ENCODE data around the gene CD47.
A peak's percentile ranks its signal among the peaks of the same experiment; 100 is the strongest.

CD47 gene

GRCh38 chr3:108110934-108111333 lies 20.1 kb upstream of the CD47 start:
- no peak for DNase-seq
- TF ChIP-seq CTCF (IDR thresholded peaks at IDR 0.05; ENCODE audit: low read depth, low read length), result no peak
- no peak overlapping the region for H3K4me3 ChIP-seq (ENCODE audit: low read depth, low read length)

DNA sequence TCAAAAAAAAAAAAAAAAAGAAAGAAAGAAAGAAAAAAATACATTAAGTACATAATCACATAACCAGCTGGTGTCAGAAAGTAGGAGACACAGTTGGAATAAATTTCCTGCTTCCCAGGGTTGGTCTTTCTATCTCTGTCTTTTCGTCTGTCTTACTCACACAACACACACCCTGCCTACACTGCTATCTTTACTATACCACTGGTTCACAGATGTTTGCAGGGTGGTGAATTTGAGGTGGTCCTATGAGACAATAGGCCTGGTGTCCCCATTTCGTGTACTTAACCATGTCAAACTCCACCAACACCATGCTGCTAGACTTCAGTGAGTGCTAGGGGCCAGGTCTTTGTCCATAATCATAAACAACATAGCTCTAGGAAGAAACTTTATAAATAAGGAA lies 17.6 kb upstream of the CD47 start:
- H3K27me3 ChIP-seq, result no peaks in the 10 kb centered on the region
- no peak for TF ChIP-seq CTCF (IDR thresholded peaks at IDR 0.05; ENCODE audit: low read depth, low read length)
- H3K36me3 ChIP-seq, result no peaks in the 10 kb centered on the region
- no peak for DNase-seq
- H3K4me1 ChIP-seq, result peaks cover 7% of the 10 kb centered on the region; the same call in 1 of the 2 replicates
- no peaks in the 10 kb centered on the region for H3K9me3 ChIP-seq
- H3K4me3 ChIP-seq (ENCODE audit: low read depth, low read length), result no peak overlapping the region

More at GRCh38 chr3:108110934-108111333, 20.1 kb upstream of the CD47 start:
- Histone ChIP-seq H3K4me1 (peaks cover 2% of the 10 kb centered on the region; the same call in 1 of the 2 replicates), H3K9me3 (no peaks in the 10 kb centered on the region), H3K27me3 (no peaks in the 10 kb centered on the region), H3K36me3 (no peaks in the 10 kb centered on the region)

GRCh38 chr3:108106449-108106848 lies 15.6 kb upstream of the CD47 start:
- no peak for TF ChIP-seq CTCF (IDR thresholded peaks at IDR 0.05; ENCODE audit: low read depth, low read length)
- Histone ChIP-seq H3K36me3 (no peaks in the 10 kb centered on the region), H3K4me1 (peaks cover 7% of the 10 kb centered on the region; the same call in 1 of the 2 replicates), H3K4me3 (ENCODE audit: low read depth, low read length) (no peak overlapping the region), H3K9me3 (no peaks in the 10 kb centered on the region), H3K27me3 (no peaks in the 10 kb centered on the region)
- no peak for DNase-seq

DNA sequence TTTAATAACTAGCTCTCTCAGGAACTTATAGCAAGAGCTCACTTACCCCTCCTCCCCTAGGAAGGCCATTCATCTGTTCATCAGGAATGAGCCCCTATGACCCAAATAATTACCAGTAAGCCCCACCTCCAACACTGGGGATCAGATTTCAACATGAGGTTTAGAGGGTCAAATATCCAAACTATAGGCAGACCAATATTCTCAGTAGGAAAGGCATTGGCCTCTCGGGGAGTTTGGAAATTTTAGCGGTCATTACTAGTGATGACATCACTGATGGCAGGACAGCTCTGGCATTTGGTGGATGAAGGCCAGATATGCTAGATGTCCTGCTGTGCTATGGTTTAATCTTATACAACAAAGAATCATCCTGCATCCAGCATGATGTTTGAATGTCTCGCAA lies 15.2 kb upstream of the CD47 start:
- Histone ChIP-seq H3K4me3 (ENCODE audit: low read depth, low read length) (no peak overlapping the region), H3K27me3 (no peaks in the 10 kb centered on the region), H3K4me1 (peaks cover 7% of the 10 kb centered on the region; the same call in 1 of the 2 replicates), H3K36me3 (no peaks in the 10 kb centered on the region), H3K9me3 (no peaks in the 10 kb centered on the region)
- no peak for TF ChIP-seq CTCF (IDR thresholded peaks at IDR 0.05; ENCODE audit: low read depth, low read length)
- no peak for DNase-seq

- Histone ChIP-seq H3K4me3 (ENCODE audit: low read depth, low read length) (no peak overlapping the region), H3K36me3 (no peaks in the 10 kb centered on the region), H3K9me3 (no peaks in the 10 kb centered on the region), H3K27me3 (no peaks in the 10 kb centered on the region), H3K4me1 (peaks cover 7% of the 10 kb centered on the region; the same call in 1 of the 2 replicates)
- no peak; the same call in 1 of the 2 replicates for TF ChIP-seq CTCF (IDR thresholded peaks at IDR 0.05; ENCODE audit: low read depth, low read length)
- peak; percentile 18 for DNase-seq
These were observed 13.3 kb upstream of the CD47 start for GRCh38 chr3:108103886-108104797.
